Spleen (tissue), 11 donors: Measurements from ENCODE around the gene ERLIN1. TPM values are rescaled to one million over a fixed set of nuclear protein-coding genes. Genes with fewer than 3 reads are reported as not detected.

Source experiments
- DNase-seq: peaks from one replicate; pipeline ENCODE4 v3.0.0-alpha.2; 2020
- H3K27ac ChIP-seq, 8 donors: fragments of 200-600 bp; sonication (generic) in 7 of 8; 1 replicate in 4 of 8; 2 replicates in 4 of 8; pipeline versions ENCODE4 v1.5.0 to v1.8.0; 2016 to 2021; ENCODE audit warnings: inconsistent platforms in 4 of 8, mild to moderate bottlenecking in 4 of 8, moderate library complexity in 1 of 8
- H3K27me3 ChIP-seq, 7 donors: fragments of 200-600 bp; sonication (generic) in 6 of 7; replicated peaks in 1 of 7; 1 replicate in 4 of 7; 2 replicates in 3 of 7; pipeline versions ENCODE4 v1.5.0 to v1.8.0; 2016 to 2021; ENCODE audit warnings: inconsistent platforms in 3 of 7, mild to moderate bottlenecking in 1 of 7
- H3K36me3 ChIP-seq, 6 donors: fragments of 200-600 bp; sonication (generic) in 5 of 6; 1 replicate in 4 of 6; 2 replicates in 2 of 6; pipeline versions ENCODE4 v1.5.0 to v1.8.0; 2016 to 2021; ENCODE audit warnings: inconsistent platforms in 2 of 6
- H3K4me1 ChIP-seq, 6 donors: fragments of 200-600 bp; sonication (generic) in 5 of 6; 1 replicate in 3 of 6; 2 replicates in 3 of 6; pipeline versions ENCODE4 v1.5.0 to v1.8.0; 2016 to 2021; ENCODE audit warnings: inconsistent platforms in 3 of 6
- H3K4me3 ChIP-seq, 8 donors: fragments of 200-600 bp; sonication (generic) in 7 of 8; 1 replicate in 4 of 8; 2 replicates in 4 of 8; pipeline versions ENCODE4 v1.5.0 to v1.8.0; 2016 to 2021; ENCODE audit warnings: inconsistent platforms in 4 of 8, mild to moderate bottlenecking in 4 of 8, moderate library complexity in 2 of 8
- H3K9me3 ChIP-seq, 8 donors: fragments of 200-600 bp; sonication (generic) in 7 of 8; 1 replicate in 4 of 8; 2 replicates in 4 of 8; pipeline versions ENCODE4 v1.5.0 to v1.8.0; 2016 to 2021; ENCODE audit warnings: inconsistent platforms in 4 of 8
- CTCF ChIP-seq, 11 experiments: fragments of 200-600 bp in 7 of 11; fragments of 450-650 bp in 4 of 11; sonication (generic) in 4 of 11; IDR thresholded peaks in 8 of 11; conservative IDR thresholded peaks in 3 of 11; 1 replicate in 7 of 11; 2 replicates in 4 of 11; pipeline versions ENCODE4 v1.4.0 to v1.8.0; 2016 to 2021; ENCODE audit warnings: antibody characterized with exemption in 11 of 11, inconsistent platforms in 4 of 11, mild to moderate bottlenecking in 1 of 11
- POLR2A ChIP-seq, 3 donors: fragments of 450-650 bp; IDR thresholded peaks; one replicate each; pipeline ENCODE4 v1.5.1; 2017; ENCODE audit warnings: antibody characterized with exemption in 3 of 3, mild to moderate bottlenecking in 1 of 3
- POLR2AphosphoS5 ChIP-seq, 3 donors: sonication (generic); formaldehyde crosslinking; IDR thresholded peaks; one replicate each; pipeline ENCODE4 v1.5.1; 2017; ENCODE audit warnings: antibody characterized with exemption in 3 of 3
- WGBS, 5 donors: extraction: QIAGEN DNeasy Blood & Tissue Kit in 3 of 5; methylation state at CpG; one replicate each; pipeline versions ENCODE4 v1.1.5 to v1.1.7; 2013 to 2018; 5-methylcytosine and 5-hydroxymethylcytosine counted together
- intact Hi-C: fragments of 100-400 bp; cut with DNase I; formaldehyde crosslinking; loops from one replicate; pipeline ENCODE4 v1.15.0; 2023; ENCODE audit warnings: low total_unique reads
- polyA plus RNA-seq, 3 donors: library from polyadenylated mRNA; stranded (reverse); fragments of 200-250 nt; gene quantifications; one replicate each; pipeline ENCODE4 v1.2.1, GENCODE V29; 2013
- total RNA-seq, 7 donors: library from RNA; depleted of rRNA in 3 of 7; stranded (reverse); fragments of >200 nt in 3 of 7; fragmentation: NEBNext Ultra II Directional in 4 of 7; extraction: Animal tissue kit (Norgen Biotek cat#: 25700) in 4 of 7; gene quantifications; one replicate each; pipeline versions ENCODE4 v1.1.0 to v1.2.1, GENCODE V29; 2016 to 2021
- donor health status: healthy with polysubstance abuse.
- donor health status: DM: no; HTN: no; CAD: no; lungs with moderate emphysema.
- donor health status: DM: no; HTN: no; CAD: no.
- donor health status: Bipolar disorder and iron deficiency.
- donor health status: healthy.
- donor health status: DM: no; HTN: no; CAD: no.
- donor health status: DM: yes; HTN: yes; CAD: no.

The ERLIN1 gene
- total and polyA plus RNA-seq, 10 donors = 2.6 to 29.6 (median 18.0) TPM

GRCh38 chr10:100151723-100152300 is 34.0 kb downstream of the ERLIN1 start:
- no peak overlapping the region for H3K27ac ChIP-seq
- H3K36me3 ChIP-seq = peaks cover 4 to 79% (median 62%) of the 10 kb centered on the region in 6 donors
- intact Hi-C loops = no loop called here
- no peaks in the 10 kb centered on the region for H3K9me3 ChIP-seq
- no peak overlapping the region for H3K4me3 ChIP-seq
- TF ChIP-seq POLR2A (IDR thresholded peaks at IDR 0.05) = no peak
- TF ChIP-seq CTCF (IDR thresholded peaks at IDR 0.05 in 8 of 11, conservative IDR thresholded peaks at IDR 0.05 in 3 of 11) = no peak
- no peak for TF ChIP-seq POLR2AphosphoS5 (IDR thresholded peaks at IDR 0.05)
- H3K4me1 ChIP-seq = peaks cover 0 to 20% (median 0%) of the 10 kb centered on the region in 6 donors
- no peaks in the 10 kb centered on the region for H3K27me3 ChIP-seq
- DNase-seq = no peak
- 91 to 96% (median 94%) methylated on average over 6 of the region's 6 CpGs for WGBS, 5 donors

- Histone ChIP-seq H3K27me3 (no peaks in the 10 kb centered on the region), H3K27ac (peak overlapping the region in 4 of 8 donors; percentile 43 to 68 (median 58)), H3K9me3 (no peaks in the 10 kb centered on the region), H3K4me1 (peaks cover 0 to 20% (median 0%) of the 10 kb centered on the region in 6 donors), H3K4me3 (peak overlapping the region in 1 of 8 donors; percentile 13), H3K36me3 (peaks cover 4 to 46% (median 39%) of the 10 kb centered on the region in 6 donors)
- intact Hi-C loops = no loop called here
- no peak for TF ChIP-seq POLR2AphosphoS5 (IDR thresholded peaks at IDR 0.05)
- no peak for DNase-seq
- WGBS, 5 donors = 68 to 86% (median 72%) methylated on average over 8 of the region's 8 CpGs
Observed at GRCh38 chr10:100148353-100149211, 37.2 kb downstream of the ERLIN1 start.

GRCh38 chr10:100146875-100147650 is 38.8 kb downstream of the ERLIN1 start:
- Histone ChIP-seq H3K4me1 (peaks cover 0 to 20% (median 0%) of the 10 kb centered on the region in 6 donors), H3K36me3 (peaks cover 0 to 31% (median 24%) of the 10 kb centered on the region in 6 donors), H3K27me3 (no peaks in the 10 kb centered on the region), H3K4me3 (no peak overlapping the region), H3K27ac (no peak overlapping the region), H3K9me3 (no peaks in the 10 kb centered on the region)
- intact Hi-C loops = no loop called here
- 26 to 51% (median 43%) methylated on average over 2 of the region's 2 CpGs for WGBS, 5 donors
- no peak for DNase-seq
- TF ChIP-seq POLR2A (IDR thresholded peaks at IDR 0.05) (no peak), POLR2AphosphoS5 (IDR thresholded peaks at IDR 0.05) (no peak)

GRCh38 chr10:100146398-100146797 is 39.4 kb downstream of the ERLIN1 start:
- WGBS, 5 donors = 80 to 95% (median 90%) methylated on average over 4 of the region's 4 CpGs

More at GRCh38 chr10:100146398-100146797, 39.4 kb downstream of the ERLIN1 start:
- Histone ChIP-seq H3K4me1 (peaks cover 0 to 20% (median 0%) of the 10 kb centered on the region in 6 donors), H3K36me3 (peaks cover 0 to 25% (median 18%) of the 10 kb centered on the region in 6 donors), H3K9me3 (no peaks in the 10 kb centered on the region), H3K27ac (no peak overlapping the region), H3K27me3 (no peaks in the 10 kb centered on the region), H3K4me3 (no peak overlapping the region)
- intact Hi-C loops = no loop called here
- DNase-seq = no peak
- TF ChIP-seq POLR2A (IDR thresholded peaks at IDR 0.05) = no peak
- no peak for TF ChIP-seq CTCF (IDR thresholded peaks at IDR 0.05 in 8 of 11, conservative IDR thresholded peaks at IDR 0.05 in 3 of 11)
- no peak for TF ChIP-seq POLR2AphosphoS5 (IDR thresholded peaks at IDR 0.05)
